ENCODE measurements around the gene NRXN3.
"Not testable (repeated sequence)": the region's sequence is repeated elsewhere in the genome, so short reads cannot be mapped to it uniquely, and the experiment has no call there.

The NRXN3 gene

GRCh38 chr14:78970677-78971076 is 800.5 kb downstream of the NRXN3 start:
- DNase-seq: no peak

GRCh38 chr14:78972440-78972839 is 802.3 kb downstream of the NRXN3 start:
- DNase-seq: no peak

- DNase-seq: no peak
Observed at GRCh38 chr14:78974691-78975090, 804.5 kb downstream of the NRXN3 start.

GRCh38 chr14:78975734-78976133 is 805.6 kb downstream of the NRXN3 start:
- no peak for DNase-seq

GRCh38 chr14:78978896-78979295 is 808.7 kb downstream of the NRXN3 start:
- DNase-seq: no peak

- no peak for DNase-seq
Observed at GRCh38 chr14:78982551-78982950, 812.4 kb downstream of the NRXN3 start.

GRCh38 chr14:78983126-78983525 is 813.0 kb downstream of the NRXN3 start:
- DNase-seq: no peak

GRCh38 chr14:78985668-78986381 is 815.7 kb downstream of the NRXN3 start:
- DNase-seq: no peak

- no peak for DNase-seq
Observed at GRCh38 chr14:78986989-78987388, 816.8 kb downstream of the NRXN3 start.

GRCh38 chr14:78989221-78989620 is 819.0 kb downstream of the NRXN3 start:
- no peak for DNase-seq

- no peak for DNase-seq
Observed at GRCh38 chr14:78992867-78993266, 822.7 kb downstream of the NRXN3 start.

- no peak for DNase-seq
Observed at GRCh38 chr14:78997811-78998210, 827.6 kb downstream of the NRXN3 start.

- no peak for DNase-seq
Observed at GRCh38 chr14:79009286-79009685, 839.1 kb downstream of the NRXN3 start.

- DNase-seq: no peak
Observed at GRCh38 chr14:79011091-79011919, 841.1 kb downstream of the NRXN3 start.

GRCh38 chr14:79011920-79012204 is 841.7 kb downstream of the NRXN3 start:
- no peak for DNase-seq

- DNase-seq: no peak
Observed at GRCh38 chr14:79016828-79017505, 846.8 kb downstream of the NRXN3 start.

- no peak for DNase-seq
Observed at GRCh38 chr14:79017561-79017960, 847.4 kb downstream of the NRXN3 start.

GRCh38 chr14:79018836-79019235 is 848.7 kb downstream of the NRXN3 start:
- DNase-seq: no peak

GRCh38 chr14:79019898-79020297 is 849.7 kb downstream of the NRXN3 start:
- not testable (repeated sequence) for DNase-seq

GRCh38 chr14:79021766-79022165 is 851.6 kb downstream of the NRXN3 start:
- no peak for DNase-seq

- no peak for DNase-seq
Observed at GRCh38 chr14:79027138-79027537, 857.0 kb downstream of the NRXN3 start.

GRCh38 chr14:79028281-79028680 is 858.1 kb downstream of the NRXN3 start:
- no peak for DNase-seq

GRCh38 chr14:79036441-79036840 is 866.3 kb downstream of the NRXN3 start:
- no peak for DNase-seq

- DNase-seq: no peak
Observed at GRCh38 chr14:79037106-79037505, 866.9 kb downstream of the NRXN3 start.
